ENCODE data around the gene GLG1.
"Not testable (repeated sequence)": the region's sequence is repeated elsewhere in the genome, so short reads cannot be mapped to it uniquely, and the experiment has no call there.

The GLG1 gene

GRCh38 chr16:74524117-74524516 lies 82.8 kb downstream of the GLG1 start:
- no peak for DNase-seq

- DNase-seq: not testable (repeated sequence)
These were observed 83.2 kb downstream of the GLG1 start for GRCh38 chr16:74523706-74524105.

GRCh38 chr16:74522160-74522559 lies 84.8 kb downstream of the GLG1 start:
- DNase-seq: no peak

- DNase-seq: no peak
These were observed 85.2 kb downstream of the GLG1 start for GRCh38 chr16:74521691-74522090.

GRCh38 chr16:74518934-74519333 lies 88.0 kb downstream of the GLG1 start:
- not testable (repeated sequence) for DNase-seq

- no peak for DNase-seq
These were observed 95.0 kb downstream of the GLG1 start for GRCh38 chr16:74511961-74512360.

GRCh38 chr16:74505011-74505410 lies 101.9 kb downstream of the GLG1 start:
- DNase-seq: no peak

GRCh38 chr16:74503412-74503811 lies 103.5 kb downstream of the GLG1 start:
- no peak for DNase-seq

- peak; percentile 28 for DNase-seq
These were observed 105.1 kb downstream of the GLG1 start for GRCh38 chr16:74501484-74502478.

GRCh38 chr16:74500907-74501306 lies 106.0 kb downstream of the GLG1 start:
- DNase-seq: no peak

- no peak for DNase-seq
These were observed 107.8 kb downstream of the GLG1 start for GRCh38 chr16:74499114-74499513.

GRCh38 chr16:74497761-74498160 lies 109.2 kb downstream of the GLG1 start:
- DNase-seq: no peak

GRCh38 chr16:74496054-74496453 lies 110.9 kb downstream of the GLG1 start:
- no peak for DNase-seq

- DNase-seq: no peak
These were observed 113.9 kb downstream of the GLG1 start for GRCh38 chr16:74492976-74493375.

- DNase-seq: no peak
These were observed 119.0 kb downstream of the GLG1 start for GRCh38 chr16:74487634-74488495.

GRCh38 chr16:74485916-74486315 lies 121.0 kb downstream of the GLG1 start:
- no peak for DNase-seq

- DNase-seq: no peak
These were observed 126.5 kb downstream of the GLG1 start for GRCh38 chr16:74480150-74481029.

GRCh38 chr16:74477226-74477625 lies 129.7 kb downstream of the GLG1 start:
- no peak for DNase-seq

- no peak for DNase-seq
These were observed 132.5 kb downstream of the GLG1 start for GRCh38 chr16:74474416-74474815.

GRCh38 chr16:74472540-74472939 lies 134.4 kb downstream of the GLG1 start:
- no peak for DNase-seq

GRCh38 chr16:74472010-74472409 lies 134.9 kb downstream of the GLG1 start:
- no peak for DNase-seq

GRCh38 chr16:74469946-74470478 lies 136.9 kb downstream of the GLG1 start:
- DNase-seq: no peak

All from NCI-H2107 (cell line).